GM19328 (cell line): Measurements from ENCODE around the gene CEND1.
"Not testable (repeated sequence)": the region's sequence is repeated elsewhere in the genome, so short reads cannot be mapped to it uniquely, and the experiment has no call there.

ENCODE experiments used
- ATAC-seq: cut with Tn5 transposase; IDR thresholded peaks from one replicate; pipeline ENCODE4 v1.9.1; 2021; ENCODE audit warnings: mild to moderate bottlenecking, moderate library complexity; ENCODE audit not compliant: unreplicated experiment

The CEND1 gene

DNA sequence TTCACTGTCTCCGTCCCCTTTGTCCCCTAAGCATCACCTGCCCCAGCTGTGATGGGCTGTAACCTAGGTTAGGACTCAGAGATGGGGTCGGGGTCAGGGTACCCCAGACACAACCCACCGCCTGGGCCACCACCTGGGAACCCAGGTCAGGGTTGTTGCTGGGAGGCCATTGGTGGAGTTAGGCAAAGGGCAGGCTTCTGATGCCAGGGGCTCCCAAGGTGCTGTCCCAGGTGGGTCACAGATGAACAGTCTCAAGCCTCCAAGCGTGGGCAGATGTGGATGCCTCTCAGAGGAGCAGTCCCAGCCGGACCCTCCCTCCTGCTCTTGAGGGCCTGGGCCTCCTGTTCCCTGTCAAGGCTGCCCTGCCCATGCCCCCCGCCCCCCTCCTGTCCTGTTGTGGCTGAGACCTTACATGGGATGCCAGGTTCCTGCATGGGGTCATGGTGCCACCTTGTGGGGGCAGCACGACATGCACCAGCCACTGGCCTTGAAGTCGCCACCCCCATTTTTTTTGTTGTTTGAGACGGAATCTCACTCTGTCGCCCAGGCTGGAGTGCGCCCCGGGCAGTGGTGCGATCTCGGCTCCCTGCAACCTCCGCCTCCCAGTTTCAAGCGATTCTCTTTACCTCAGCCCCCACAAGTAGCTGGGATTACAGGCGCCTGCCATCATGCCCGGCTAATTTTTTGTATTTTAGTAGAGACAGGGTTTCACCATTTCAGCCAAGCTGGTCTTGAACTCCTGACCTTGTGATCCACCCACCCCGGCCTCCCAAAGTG is 24.7 kb downstream of the CEND1 start:
- ATAC-seq: no peak

DNA sequence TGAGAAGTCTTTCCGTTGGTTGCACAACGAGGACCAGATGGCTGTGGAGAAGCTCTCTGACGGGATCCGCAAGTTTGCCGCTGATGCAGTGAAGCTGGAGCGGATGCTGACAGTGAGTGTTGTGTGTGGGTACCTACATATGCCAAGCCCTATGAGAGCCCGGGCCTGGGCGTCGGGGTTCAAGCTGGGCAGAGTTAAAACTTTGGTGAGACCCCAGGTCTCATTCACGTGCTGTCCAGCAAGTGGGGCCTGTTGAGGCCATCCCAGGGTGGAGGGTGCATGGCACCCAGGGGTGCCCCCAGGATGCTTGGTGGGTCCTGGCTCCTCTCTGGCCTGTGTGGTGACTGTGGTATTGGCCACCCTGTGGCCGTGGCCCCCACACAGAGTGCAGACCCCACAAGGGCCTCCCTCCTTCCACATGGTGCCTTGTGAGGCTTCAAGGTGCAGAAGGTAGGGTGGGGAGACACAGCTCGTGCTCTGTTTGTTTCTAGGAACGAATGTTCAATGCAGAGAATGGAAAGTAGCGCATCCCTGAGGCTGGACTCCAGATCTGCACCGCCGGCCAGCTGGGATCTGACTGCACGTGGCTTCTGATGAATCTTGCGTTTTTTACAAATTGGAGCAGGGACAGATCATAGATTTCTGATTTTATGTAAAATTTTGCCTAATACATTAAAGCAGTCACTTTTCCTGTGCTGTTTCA is 25.4 kb downstream of the CEND1 start:
- no peak for ATAC-seq

DNA sequence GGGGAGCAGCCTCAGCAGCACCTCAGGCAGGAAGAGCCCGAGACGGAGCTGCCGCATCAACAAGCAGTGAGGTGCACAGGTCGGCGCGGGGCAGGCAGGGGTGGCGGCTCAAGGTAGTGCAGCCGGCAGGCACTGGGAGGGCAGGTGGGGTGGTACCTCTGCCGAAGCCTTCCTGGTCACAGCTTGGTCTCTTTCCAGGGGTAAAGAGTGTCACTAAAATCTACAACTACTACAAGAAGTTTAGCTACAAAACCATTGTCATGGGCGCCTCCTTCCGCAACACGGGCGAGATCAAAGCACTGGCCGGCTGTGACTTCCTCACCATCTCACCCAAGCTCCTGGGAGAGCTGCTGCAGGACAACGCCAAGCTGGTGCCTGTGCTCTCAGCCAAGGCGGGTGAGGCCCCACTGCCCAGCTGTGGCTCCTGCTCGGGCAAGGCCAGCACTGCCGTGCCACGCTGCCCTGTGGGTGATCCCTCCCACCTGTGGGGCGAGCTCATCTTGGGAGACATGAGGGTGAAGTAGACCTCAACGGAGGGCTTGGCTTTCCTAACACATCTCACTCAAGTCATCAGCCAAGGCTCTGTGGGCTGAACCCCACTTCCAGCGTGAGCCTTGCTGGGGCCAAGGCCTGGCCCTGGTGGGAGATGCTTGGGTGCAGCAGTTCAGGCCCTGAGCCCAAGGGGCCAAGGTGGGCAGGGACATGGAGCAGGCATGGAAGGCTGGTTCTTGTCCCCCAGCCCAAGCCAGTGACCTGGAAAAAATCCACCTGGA is 26.2 kb downstream of the CEND1 start:
- ATAC-seq: no peak

DNA sequence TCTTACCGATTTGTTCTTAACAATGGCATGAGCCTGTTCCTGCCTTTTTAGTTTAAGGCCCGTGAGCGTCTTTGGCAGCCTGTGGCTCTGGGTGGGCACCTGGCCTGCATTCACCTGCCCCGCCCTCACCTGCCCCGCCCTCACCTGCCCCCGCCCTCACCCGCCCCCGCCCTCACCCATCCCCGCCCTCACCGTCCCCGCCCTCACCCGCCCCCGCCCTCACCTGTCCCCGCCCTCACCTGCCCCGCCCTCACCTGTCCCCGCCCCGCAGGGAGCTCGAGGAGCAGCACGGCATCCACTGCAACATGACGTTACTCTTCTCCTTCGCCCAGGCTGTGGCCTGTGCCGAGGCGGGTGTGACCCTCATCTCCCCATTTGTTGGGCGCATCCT is 26.8 kb downstream of the CEND1 start:
- no peak for ATAC-seq

DNA sequence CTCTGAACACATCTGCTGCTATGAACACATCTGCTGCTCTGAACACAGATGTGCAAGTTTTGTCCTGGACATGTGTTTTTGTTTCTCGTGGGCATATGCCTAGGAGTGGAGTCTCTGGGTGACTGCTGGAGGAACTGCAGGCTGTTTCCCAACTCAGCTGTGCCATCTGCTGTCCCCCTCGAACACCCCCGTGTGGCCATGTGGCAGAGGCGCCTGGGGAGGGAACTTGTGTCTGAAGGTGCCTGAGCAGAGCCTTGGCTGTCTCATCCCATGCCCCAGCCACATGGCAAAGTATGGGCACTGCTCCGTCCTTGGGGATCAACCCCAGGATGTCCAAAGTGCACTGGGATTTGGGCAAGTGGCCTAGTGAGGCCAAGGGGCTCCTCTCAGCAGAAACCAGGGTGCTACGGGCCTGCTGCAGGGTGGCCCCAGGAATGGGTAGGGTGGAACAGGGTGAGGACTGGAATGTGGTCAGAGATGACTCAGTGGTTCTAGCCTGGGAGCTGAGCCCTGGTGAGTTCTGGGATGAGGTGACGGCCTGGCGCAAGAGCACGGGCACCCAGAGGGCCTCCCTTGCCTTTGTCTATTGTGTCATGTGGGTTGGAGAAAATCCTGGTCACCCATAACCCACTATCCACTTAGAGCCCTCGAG is 27.3 kb downstream of the CEND1 start:
- no peak for ATAC-seq

GRCh38 chr11:761526-762108 is 28.3 kb downstream of the CEND1 start:
- ATAC-seq: no peak

GRCh38 chr11:760236-760635 is 29.7 kb downstream of the CEND1 start:
- ATAC-seq: no peak

- no peak for ATAC-seq
Observed at GRCh38 chr11:749731-750130, 40.2 kb downstream of the CEND1 start.

DNA sequence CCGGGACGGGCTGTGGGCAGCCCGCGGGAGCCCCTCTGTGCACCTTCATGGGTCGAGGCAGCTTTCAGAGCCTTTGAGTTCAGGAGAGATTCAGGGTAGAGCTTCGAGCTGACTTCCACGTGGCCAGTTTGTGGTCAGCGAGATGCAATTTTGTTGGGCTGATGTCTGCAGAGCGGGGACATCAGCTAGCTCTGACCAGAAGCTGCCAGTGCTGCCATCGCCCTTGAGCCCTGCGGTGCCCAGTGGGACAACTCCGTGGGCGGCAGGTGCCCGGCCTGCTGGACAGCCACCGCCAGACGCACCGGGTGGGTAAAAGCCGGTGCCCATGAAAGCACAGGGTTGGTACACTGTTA is 41.9 kb downstream of the CEND1 start:
- ATAC-seq: no peak

GRCh38 chr11:747158-748006 is 42.5 kb downstream of the CEND1 start, which contains the start of gene TALDO1:
Gene TALDO1 (plus strand): TSS chr11:747464. CDS start chr11:747482, 18 bp downstream.
- peak; percentile 91 for ATAC-seq

GRCh38 chr11:746289-747157 is 43.4 kb downstream of the CEND1 start:
- ATAC-seq: peak; percentile 25

DNA sequence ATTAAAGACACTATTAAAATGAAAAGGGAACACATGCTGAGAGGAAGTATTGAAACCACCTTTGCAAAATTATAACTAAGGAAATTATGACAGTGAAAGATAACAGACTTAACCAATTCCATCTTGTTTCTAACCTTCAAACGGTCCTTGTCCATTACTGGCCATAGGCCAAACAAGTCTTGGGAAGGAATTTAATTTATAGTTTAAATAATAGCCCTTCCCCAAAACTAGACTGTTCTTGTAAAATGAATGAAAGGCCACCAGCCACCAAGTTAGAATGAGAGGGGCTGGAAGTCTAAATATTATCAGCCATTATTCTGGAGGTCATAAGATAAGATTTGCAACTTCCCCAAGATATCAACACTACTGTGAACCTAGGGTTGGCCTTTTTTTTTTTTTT is 44.5 kb downstream of the CEND1 start:
- ATAC-seq: no peak

- ATAC-seq: no peak
Observed at GRCh38 chr11:742571-743201, 47.2 kb downstream of the CEND1 start.

GRCh38 chr11:742156-742546 is 47.7 kb downstream of the CEND1 start:
- no peak for ATAC-seq

GRCh38 chr11:737899-738298 is 52.0 kb downstream of the CEND1 start:
- ATAC-seq: not testable (repeated sequence)

DNA sequence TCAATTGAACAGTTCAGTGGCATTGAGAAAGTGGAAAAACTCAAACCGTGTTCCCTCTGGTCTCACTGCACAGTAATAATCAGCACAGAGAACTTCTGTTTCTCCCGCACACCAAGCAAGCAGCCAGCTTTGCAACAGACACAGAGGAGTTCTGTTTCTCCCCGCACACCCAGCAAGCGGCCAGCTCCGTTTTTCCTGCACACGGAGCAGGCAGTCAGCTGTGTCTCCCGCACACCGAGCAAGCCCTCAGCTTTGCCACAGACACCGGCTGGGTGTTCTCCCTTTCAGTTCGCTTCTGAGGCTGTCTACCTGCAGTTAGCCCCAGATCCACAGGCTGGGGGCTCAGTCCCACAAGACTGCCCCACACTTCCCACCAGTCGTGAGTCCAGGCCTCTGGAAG is 52.5 kb downstream of the CEND1 start:
- ATAC-seq: no peak
